Stimulated activated CD8-positive, alpha-beta memory T cell treated with anti-CD3 and anti-CD28 coated beads, Interleukin-2, amount 100 ng/mL, for 48 hours (primary cell): ENCODE data around the gene CNTN1.

Source experiments
- DNase-seq, 2 donors: peaks; one replicate each; pipeline ENCODE4 v3.0.0-alpha.2; 2020; ENCODE audit warnings: low read depth in 2 of 2

Gene CNTN1

GRCh38 chr12:40853221-40853620 is 161.0 kb downstream of the CNTN1 start:
- no peak for DNase-seq

DNA sequence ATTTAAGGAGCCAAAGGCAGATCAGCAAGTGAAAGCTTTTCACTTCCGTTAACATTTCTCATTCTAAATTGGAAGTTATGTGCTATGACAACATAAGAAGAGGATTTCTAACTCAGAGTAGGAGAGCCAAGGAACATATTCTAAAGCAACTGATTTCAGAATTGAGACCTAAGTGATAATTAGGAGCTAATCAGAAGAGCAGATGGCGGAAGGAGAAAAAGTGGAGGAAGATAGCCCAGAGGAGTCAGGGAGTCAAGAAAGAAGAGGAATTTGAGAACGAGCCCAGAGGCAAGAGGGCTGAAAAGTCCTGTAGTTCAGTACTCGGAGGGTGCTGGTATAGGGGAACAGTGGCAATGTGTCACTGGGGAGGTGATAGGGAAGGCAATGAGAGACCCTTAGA is 162.4 kb downstream of the CNTN1 start:
- DNase-seq, result no peak

DNA sequence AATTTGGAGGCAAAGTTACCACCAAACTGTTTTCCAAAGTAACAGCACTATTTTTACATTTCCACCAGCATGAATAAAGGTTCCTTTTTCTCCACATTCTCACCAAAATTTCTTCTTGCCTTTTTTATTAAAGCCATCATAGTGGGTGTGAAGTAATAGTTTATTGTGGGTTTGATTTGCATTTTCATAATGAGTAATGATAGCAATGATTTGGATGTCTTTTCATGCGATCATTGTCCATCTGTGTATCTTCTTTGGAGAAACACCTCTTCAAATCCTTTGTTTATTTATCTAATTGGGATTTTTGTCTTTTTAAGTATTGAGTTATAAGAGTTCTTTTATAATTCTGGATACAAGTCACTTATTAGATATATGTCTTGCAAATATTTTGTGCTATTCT is 172.7 kb downstream of the CNTN1 start:
- no peak for DNase-seq

DNA sequence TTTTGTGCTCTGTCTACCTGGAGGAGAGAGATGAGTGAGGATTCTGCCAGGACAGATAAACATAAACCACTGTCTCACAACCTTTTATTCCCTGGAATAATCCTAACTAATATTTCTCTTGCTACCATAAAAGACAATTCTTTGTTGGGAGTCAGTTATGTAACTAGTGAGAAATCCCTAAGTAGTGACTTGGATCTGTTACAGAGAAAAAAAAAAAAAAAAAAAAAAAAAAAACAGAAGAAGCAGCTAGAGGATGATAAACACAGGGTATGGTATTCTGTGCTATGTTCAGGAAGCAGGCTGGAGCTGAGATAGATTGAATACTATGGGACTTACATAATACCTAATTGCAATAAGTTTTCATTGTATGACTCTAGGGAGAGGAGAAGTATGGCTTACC is 178.7 kb downstream of the CNTN1 start:
- DNase-seq, result no peak

DNA sequence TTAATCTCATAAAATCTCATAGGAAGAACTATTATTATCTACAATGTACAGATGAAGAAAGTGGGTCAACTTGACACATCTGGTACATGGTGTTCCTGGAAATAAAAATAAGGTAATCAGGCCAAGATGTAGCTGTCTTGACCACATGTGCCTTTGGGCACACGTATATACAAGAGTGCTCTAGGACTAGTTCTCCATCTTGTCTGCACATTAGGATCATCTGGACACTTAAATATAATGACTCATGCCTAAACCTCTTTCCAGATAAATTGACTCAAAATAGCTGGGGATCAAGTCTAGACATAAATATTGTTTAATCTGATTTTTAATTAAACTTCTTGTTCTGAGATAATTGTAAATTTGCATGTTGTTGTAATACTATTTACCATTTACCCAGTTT is 182.6 kb downstream of the CNTN1 start:
- DNase-seq, result no peak

DNA sequence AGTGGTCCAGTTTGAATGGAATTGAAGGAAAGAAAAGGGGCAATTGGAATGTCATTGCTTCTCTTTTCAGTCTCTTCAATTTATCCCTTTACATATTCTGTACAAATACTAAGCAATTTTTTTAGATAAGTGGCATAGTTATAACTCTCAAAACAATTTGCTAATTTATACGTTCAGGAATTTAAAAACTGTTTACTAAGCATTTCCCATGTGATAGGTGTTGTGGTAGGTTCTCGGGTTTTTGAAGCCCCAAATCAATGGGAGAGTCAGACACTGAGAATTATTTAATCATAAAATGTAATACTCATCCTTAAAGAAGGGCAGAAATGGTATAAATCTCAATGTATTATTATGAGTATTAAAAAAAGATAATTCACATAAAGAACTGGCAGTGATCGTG is 197.1 kb downstream of the CNTN1 start:
- DNase-seq, result no peak

DNA sequence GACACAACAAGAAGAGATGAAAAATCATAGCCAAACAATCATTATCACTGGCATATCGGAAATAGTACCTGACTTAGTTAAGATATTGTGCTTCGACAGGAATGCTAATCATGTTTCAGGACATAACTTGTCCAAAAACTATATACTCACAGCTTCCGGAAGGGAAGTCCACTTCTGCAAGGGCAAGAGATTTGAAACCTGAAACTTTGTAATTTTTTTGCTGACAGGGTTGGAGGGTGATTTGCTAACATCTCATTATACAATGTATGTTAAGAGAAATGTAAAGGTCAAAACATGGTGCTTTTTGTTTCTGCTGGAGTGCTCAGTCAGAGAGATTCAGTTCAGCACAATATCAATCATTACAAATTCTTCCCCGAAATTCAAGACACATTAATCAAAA is 200.3 kb downstream of the CNTN1 start:
- DNase-seq, result no peak

DNA sequence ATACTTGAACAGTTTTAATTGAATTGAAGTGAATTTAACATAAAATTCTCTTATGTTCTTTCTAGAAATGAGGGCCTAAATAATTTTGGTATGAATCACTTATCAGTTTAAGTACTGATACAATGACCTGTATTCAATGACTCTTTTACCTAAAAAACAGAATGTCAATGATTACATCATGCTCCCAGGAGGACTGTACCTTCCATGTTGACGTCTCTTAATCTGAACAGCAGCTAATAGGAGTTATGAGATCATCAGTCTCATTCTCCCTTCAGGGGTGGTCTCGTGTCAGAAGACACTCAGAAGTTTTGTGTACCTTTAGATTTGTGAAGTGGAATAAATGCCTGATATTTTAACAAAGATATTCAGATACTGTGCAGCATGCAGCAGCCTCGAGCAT is 206.3 kb downstream of the CNTN1 start:
- DNase-seq, result no peak

DNA sequence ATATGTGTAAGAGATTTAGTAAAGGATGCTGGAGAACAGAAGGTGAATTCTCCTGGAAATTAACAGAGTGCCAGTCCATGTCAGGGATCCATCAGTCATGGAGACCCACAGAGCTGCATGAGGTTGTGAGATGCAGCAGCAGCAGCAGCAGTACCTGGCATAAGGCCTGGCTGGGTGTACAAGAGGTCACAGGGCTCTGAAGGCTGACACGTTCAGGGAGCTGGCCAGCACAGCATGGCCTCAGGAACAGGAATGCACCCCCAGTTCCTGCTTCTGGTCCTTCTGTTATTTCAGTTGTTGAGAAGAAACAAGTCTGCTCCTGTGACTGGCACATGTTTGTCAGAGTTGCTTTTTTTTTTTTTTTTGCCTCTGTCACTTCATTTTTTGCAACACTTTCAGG is 210.8 kb downstream of the CNTN1 start:
- no peak for DNase-seq

DNA sequence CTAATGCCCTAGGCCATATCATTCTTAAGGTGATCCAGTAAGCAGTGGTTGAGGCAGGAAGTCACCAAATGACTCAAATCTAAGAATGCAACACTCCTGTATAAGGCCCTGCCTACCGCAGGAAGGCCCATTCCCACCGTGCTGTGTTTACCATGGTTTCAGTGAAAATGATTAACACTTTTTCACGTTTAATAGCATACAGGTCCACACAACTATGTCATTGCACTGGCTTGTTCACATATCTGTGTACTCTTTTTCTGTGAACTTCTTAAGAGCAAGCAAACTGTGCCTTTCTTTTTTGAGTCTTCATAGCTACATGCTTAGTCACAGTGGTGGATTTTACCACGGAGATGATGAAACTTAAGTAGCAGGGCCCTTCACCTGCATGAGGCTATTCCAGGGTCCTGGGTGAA is 214.9 kb downstream of the CNTN1 start:
- no peak for DNase-seq

DNA sequence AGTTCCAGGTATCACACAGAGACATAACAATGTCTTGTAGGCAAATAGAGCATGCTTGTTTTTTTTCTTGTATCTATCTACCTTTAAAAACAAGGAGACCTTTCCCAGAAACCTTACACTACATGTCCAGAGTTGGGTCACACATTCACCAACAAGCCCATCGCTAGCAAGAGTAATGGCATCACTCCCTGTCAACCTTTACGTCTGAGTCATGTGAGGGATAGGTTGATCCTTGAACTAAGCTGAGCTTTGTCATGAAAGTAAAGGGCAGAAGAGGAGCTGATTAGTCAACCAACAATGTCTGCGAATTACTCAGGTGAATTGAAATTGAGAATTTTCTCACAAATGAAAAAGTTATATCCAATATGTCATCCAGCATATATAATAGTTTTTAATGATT is 219.4 kb downstream of the CNTN1 start:
- DNase-seq, result no peak

GRCh38 chr12:40915172-40915571 is 222.9 kb downstream of the CNTN1 start:
- no peak for DNase-seq

GRCh38 chr12:40917561-40917960 is 225.3 kb downstream of the CNTN1 start:
- no peak for DNase-seq

GRCh38 chr12:40921563-40922163 is 229.4 kb downstream of the CNTN1 start:
- no peak for DNase-seq

DNA sequence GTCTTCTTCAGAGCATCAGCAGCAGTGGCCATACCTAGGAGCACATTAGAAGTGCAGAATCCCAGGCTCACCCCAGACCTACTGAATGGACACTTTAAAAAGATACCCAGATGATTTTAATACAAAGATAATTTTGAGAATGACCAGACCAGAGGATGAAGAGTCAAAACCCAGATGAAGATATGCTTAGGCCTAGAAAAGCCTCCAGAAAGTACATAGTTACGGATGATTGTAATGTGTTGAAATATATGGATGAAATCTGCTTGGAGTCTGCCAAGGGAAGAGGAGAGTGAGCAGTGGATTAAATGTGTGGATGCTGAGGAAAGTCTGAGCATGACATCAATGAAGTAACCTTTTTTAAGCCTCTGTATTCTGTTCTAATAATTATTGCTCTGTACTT is 245.7 kb downstream of the CNTN1 start:
- no peak for DNase-seq

- DNase-seq, result no peak
Observed at GRCh38 chr12:40942326-40942725, 250.1 kb downstream of the CNTN1 start.

- no peak for DNase-seq
Observed at GRCh38 chr12:40945772-40946171, 253.5 kb downstream of the CNTN1 start.

- no peak for DNase-seq
Observed at GRCh38 chr12:40946612-40947194, 254.5 kb downstream of the CNTN1 start.

GRCh38 chr12:40947797-40948196 is 255.6 kb downstream of the CNTN1 start:
- DNase-seq, result no peak

DNA sequence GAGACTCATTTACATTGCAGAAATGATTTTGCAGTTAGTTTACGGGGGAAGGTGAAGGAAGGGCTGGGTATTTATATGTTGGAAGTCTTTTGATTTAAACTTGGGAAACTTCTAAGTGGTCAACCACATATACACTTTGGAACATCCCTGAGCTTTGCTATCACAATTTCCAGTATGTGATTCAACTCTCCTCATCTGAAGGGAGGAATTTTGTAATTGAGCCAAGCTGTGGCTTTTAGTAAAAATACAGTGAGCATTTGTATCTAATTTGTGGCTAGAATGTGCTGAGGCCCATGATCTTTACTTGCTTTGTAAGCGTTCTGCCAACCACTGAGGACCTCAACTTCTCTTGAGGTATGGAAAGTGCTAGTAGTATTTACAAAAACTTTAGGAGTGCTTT is 260.8 kb downstream of the CNTN1 start:
- DNase-seq, result no peak

- no peak for DNase-seq
Observed at GRCh38 chr12:40957417-40957816, 265.2 kb downstream of the CNTN1 start.

- no peak for DNase-seq
Observed at GRCh38 chr12:40959041-40959440, 266.8 kb downstream of the CNTN1 start.

DNA sequence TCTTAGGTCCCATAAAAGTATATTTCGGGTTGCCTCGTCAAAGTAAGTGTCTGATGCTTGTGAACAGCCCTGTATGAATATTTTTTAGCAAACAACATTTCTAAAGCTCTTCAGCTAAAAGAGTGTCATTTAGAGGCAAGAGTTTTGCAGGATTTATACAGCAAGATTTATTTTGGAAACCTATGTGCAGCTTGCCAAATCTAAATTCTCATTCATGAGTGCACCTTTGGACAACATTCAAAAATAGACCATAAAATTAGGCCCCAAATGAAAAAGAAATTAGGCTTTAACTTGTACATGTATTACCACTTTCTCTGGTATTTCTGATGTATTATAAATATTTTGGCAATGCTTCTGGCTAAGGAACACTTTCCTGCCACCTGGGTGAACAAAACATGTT is 271.5 kb downstream of the CNTN1 start:
- no peak for DNase-seq

DNA sequence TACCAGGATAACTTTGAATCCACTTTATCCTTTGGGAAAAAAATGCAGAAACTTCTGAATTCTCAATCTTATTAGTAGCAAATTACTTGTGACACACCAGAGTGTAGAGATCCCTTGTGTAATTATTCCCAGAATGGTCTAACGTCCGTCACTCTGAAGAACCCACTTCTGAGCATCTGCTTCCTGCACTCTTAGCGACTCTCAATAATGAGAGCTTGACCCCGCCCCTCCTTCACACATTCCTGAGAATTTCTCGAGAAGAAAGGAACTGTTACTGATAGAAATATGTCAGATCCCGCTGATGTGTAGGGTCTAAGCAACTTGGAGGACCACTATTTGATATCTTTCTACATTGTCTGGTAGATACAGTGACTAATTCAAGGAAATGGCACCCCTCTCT is 277.6 kb downstream of the CNTN1 start:
- no peak for DNase-seq
